Upper lobe of left lung (tissue), 4 donors: ENCODE data around the gene ONECUT1.
"Not testable (repeated sequence)": the region's sequence is repeated elsewhere in the genome, so short reads cannot be mapped to it uniquely, and the experiment has no call there.

Experiments used
- CTCF ChIP-seq, 6 experiments: fragments of 450-650 bp in 4 of 6; fragments of 200-600 bp in 2 of 6; sonication (generic) in 2 of 6; IDR thresholded peaks; one replicate each; pipeline ENCODE4 v1.5.1; 2016 to 2019; ENCODE audit warnings: antibody characterized with exemption in 6 of 6
- EP300 ChIP-seq, 4 donors: sonication (generic); formaldehyde crosslinking; IDR thresholded peaks; one replicate each; pipeline ENCODE4 v1.5.1; 2017; ENCODE audit warnings: antibody characterized with exemption in 4 of 4, control low read depth in 2 of 4
- POLR2A ChIP-seq, 4 donors: fragments of 450-650 bp; IDR thresholded peaks; one replicate each; pipeline ENCODE4 v1.5.1; 2016 to 2017; ENCODE audit warnings: antibody characterized with exemption in 4 of 4, mild to moderate bottlenecking in 2 of 4
- POLR2AphosphoS5 ChIP-seq, 2 donors: sonication (generic); formaldehyde crosslinking; IDR thresholded peaks; one replicate each; pipeline ENCODE4 v1.5.1; 2017; ENCODE audit warnings: antibody characterized with exemption in 2 of 2

DNA sequence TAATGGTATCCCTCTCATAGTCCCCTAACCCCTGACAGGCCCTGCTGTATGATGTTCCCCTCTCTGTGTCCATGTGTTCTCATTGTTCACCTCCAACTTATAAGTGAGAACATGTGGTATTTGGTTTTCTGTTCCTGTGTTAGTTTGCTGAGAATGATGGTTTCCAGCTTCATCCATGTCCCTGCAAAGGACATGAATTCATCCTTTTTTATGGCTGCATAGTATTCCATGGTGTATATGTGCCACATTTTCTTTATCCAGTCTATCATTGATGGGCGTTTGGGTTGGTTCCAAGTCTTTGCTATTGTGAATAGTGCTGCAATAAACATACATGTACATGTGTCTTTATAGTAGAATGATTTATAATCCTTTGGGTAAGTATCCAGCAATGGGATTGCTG, 25.8 kb upstream of the ONECUT1 start:
- not testable (repeated sequence) for TF ChIP-seq CTCF, POLR2A, EP300, POLR2AphosphoS5 (IDR thresholded peaks at IDR 0.05)
